Cardiac fibroblast (primary cell): Measurements from ENCODE around the gene RENBP.
A peak's percentile ranks its signal among the peaks of the same experiment; 100 is the strongest.

Source experiments
- DNase-seq, 2 donors: peaks; one replicate each; pipeline versions ENCODE4 v3.0.0 to v3.0.0-alpha.2; 2010; ENCODE audit warnings: low read depth in 2 of 2
- H3K4me3 ChIP-seq, 2 donors: replicated peaks in 1 of 2; 1 replicate in 1 of 2; 2 replicates in 1 of 2; pipeline ENCODE4 v1.5.1; 2011; ENCODE audit warnings: low read depth in 2 of 2, low read length in 2 of 2, mild to moderate bottlenecking in 2 of 2, moderate library complexity in 1 of 2
- TF ChIP-seq, protein P1 (sequence below): IDR thresholded peaks from one replicate; pipeline ENCODE4 v1.5.1; 2011; ENCODE audit warnings: low read depth, mild to moderate bottlenecking, low read length, inconsistent platforms

The RENBP gene

DNA sequence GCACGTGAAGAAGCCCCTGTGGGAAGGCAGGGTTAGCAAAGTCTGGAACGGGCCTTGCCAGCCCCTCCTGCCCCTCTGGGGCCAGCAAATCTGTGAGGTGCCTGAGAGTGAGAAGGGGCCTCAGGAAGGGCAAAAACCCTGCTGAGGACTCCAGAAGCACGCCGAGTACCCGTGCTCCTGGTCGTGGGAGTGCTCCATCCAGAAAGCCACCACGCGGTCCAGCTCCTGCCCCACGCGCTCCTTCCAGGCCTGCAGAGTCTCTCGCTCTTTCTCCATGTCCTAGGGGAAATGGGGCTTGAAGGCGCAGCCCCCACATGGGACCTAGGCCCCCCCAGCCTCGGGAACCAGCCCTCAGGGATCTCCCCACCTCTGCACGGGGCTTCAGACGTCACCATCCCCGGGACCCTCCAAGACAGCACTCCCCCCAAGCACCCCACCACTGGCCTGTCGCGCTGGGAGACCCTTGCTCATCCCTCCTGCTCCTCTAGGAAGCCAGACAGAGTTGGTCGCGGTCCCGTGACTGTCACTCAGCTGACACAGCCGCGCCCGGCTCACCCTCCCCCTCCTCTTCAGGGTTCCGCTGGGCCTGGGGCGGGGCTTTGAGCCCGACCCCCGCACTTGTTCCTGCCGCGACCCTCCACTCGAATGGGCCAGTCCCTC lies at the start of gene RENBP:
Gene RENBP, minus strand, starts transcription at position 504 of the 660 bp plus-strand sequence. Its CDS starts 33 bp downstream, at position 471.
- TF ChIP-seq, protein P1, sequence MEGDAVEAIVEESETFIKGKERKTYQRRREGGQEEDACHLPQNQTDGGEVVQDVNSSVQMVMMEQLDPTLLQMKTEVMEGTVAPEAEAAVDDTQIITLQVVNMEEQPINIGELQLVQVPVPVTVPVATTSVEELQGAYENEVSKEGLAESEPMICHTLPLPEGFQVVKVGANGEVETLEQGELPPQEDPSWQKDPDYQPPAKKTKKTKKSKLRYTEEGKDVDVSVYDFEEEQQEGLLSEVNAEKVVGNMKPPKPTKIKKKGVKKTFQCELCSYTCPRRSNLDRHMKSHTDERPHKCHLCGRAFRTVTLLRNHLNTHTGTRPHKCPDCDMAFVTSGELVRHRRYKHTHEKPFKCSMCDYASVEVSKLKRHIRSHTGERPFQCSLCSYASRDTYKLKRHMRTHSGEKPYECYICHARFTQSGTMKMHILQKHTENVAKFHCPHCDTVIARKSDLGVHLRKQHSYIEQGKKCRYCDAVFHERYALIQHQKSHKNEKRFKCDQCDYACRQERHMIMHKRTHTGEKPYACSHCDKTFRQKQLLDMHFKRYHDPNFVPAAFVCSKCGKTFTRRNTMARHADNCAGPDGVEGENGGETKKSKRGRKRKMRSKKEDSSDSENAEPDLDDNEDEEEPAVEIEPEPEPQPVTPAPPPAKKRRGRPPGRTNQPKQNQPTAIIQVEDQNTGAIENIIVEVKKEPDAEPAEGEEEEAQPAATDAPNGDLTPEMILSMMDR, result no peak
- DNase-seq, result no peak
- peak within 1 kb of the TSS in 1 of 2 donors; percentile 9 for H3K4me3 ChIP-seq

DNA sequence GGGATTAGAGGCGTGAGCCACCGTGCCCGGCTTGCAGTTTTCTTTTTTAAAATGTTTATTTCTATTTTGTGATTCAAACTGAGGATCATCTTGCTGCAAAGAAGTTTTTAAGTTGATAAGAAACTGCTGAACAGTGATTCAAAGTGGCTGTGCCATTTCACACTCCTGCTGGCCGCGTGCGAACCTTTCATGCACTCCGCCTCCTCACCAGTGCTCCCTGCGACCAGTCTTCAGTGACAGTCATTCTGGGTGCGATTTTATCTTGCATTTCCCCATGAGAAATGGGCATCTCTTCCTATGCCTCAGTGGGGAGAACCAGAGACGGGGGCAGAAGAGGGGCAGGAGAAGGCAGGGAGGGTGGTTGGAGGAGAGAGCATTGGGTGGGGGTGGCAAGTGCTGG lies 49.5 kb upstream of the RENBP start:
- no peak overlapping the region for H3K4me3 ChIP-seq
- no peak for DNase-seq
- TF ChIP-seq, protein P1, result no peak

DNA sequence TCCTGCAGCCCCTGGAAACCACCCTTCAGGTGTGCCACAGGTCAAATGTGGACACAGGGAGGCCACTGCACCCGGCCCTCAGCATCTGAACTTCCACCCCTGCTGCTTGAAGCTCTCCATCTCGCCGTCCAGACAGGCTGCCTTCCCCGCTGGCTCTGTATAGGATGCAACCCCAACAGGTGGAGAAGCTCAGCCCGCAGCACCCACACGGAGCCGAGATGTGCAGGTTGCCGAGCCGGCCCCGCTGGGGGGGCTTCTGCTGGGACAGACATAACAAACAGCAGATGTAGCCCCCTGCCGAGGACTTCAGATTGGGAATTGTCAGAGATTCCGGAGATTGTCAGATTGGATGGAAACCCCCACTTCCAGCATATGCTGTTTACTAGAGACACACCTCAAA lies 48.6 kb upstream of the RENBP start:
- TF ChIP-seq, protein P1, result no peak
- no peak overlapping the region for H3K4me3 ChIP-seq
- DNase-seq, result no peak

DNA sequence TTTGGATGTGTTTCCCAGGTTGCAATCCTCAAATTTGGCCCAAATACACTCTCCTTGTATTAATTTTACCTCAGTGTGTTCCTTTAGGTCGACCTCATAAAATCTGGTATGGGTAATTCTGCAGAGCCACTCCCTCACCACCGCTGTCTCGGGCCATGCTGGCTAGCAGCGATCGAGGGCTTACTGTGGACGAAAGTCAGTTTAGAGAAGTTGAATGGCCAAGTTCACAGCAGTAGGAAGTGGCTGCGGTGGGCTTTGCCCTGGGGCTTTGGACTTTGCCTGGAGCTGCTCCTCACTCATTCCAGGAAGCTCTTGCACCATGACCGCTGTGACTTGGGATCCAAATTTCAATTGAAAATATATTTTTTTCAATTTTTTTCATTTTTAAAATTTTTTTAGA lies 47.7 kb upstream of the RENBP start:
- TF ChIP-seq, protein P1, result no peak
- no peak overlapping the region for H3K4me3 ChIP-seq
- DNase-seq, result no peak

DNA sequence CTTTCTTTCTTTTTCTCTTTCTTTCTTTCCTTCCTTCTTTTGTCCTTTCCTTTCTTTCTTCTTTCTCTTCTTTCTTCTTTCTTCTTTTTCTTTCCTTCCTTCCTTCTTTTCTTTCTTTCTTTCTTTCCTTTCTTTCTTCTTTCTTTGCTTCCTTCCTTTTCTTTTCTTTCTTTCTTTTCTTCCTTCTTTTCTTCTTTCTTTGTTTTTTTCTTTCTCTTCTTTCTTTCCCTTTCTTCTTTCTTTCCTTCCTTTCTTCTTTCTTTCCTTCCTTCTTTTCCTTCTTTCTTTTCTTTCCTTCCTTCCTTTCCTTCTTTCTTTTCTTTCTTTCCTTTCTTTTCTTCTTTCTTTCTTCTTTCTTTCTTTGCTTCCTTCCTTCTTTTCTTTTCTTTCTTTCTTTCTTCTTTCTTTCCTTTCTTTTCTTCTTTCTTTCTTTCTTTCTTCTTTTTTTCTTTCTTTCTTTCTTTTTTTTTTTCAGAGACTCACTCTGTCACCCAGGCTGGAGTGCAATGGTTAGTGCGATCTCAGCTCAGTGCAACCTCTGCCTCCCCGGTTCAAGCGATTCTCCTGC lies 46.7 kb upstream of the RENBP start:
- no peak overlapping the region for H3K4me3 ChIP-seq
- no peak for DNase-seq
- TF ChIP-seq, protein P1, result no peak

DNA sequence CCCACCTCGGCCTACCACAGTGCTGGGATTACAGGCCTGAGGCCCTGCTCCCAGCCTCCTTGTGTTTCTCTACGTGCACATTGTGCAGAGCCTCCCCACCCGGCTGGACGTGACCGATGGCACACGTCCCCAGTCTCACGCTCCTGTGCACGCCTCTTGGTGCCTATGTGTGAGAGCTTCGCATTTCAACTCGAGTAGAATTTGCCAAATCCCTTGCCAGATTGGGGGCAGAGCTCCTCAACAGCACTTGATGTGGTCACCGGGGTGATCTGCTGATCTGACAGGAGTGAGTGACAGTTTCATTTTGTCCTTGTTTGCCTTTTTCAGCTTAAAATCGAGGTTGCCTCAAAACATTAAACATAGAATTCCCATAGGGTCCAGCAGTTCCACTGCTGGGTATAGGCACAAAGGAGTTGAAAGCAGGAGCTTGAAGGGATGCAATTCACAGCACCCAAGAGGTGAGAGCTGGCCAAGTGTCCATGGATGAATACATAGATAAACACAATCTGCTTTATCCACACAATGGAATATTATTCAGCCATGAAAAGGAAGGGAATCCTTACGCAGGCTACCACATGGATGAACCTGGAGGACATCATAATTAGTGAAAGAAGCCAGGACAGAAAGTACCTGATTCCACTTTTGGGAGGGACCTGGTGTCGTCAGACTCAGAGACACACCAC lies 45.7 kb upstream of the RENBP start:
- no peak overlapping the region for H3K4me3 ChIP-seq
- no peak for DNase-seq
- TF ChIP-seq, protein P1, result no peak
